RWPE2 (cell line): ENCODE results near the gene RO60.

Experiments
- ATAC-seq: fragments of 200-7000 bp; cut with Tn5 transposase; 3 replicates; pipeline ENCODE4 v1.9.1; 2021; ENCODE audit warnings: low read depth
- DNase-seq: peaks from one replicate; pipeline ENCODE4 v3.0.0-alpha.2; 2020; ENCODE audit warnings: low spot score
- H3K27ac ChIP-seq: fragments of 450-650 bp; 2 replicates; pipeline ENCODE4 v1.5.1; 2017; ENCODE audit warnings: mild to moderate bottlenecking; ENCODE audit not compliant: poor library complexity, severe bottlenecking
- H3K27me3 ChIP-seq: fragments of 250-450 bp; sonication (Bioruptor Pico); 2 replicates; pipeline ENCODE4 v1.5.1; 2021; ENCODE audit warnings: mild to moderate bottlenecking, moderate library complexity; ENCODE audit not compliant: insufficient read depth, poor library complexity, severe bottlenecking
- H3K36me3 ChIP-seq: fragments of 250-450 bp; sonication (Bioruptor Pico); 2 replicates; pipeline ENCODE4 v1.5.1; 2020; ENCODE audit warnings: low read depth, mild to moderate bottlenecking, moderate library complexity
- H3K4me1 ChIP-seq: fragments of 250-450 bp; sonication (Bioruptor Pico); 2 replicates; pipeline ENCODE4 v1.5.1; 2021; ENCODE audit warnings: mild to moderate bottlenecking, moderate library complexity; ENCODE audit not compliant: insufficient read depth, poor library complexity, severe bottlenecking
- H3K4me3 ChIP-seq: fragments of 250-450 bp; sonication (Bioruptor Pico); 2 replicates; pipeline ENCODE4 v1.5.1; 2021; ENCODE audit warnings: mild to moderate bottlenecking, moderate library complexity; ENCODE audit not compliant: severe bottlenecking
- H3K9me3 ChIP-seq: fragments of 250-450 bp; sonication (Bioruptor Pico); 2 replicates; pipeline ENCODE4 v1.5.1; 2021; ENCODE audit warnings: mild to moderate bottlenecking, moderate library complexity; ENCODE audit not compliant: severe bottlenecking
- CTCF ChIP-seq: fragments of 450-650 bp; IDR thresholded peaks from one replicate; pipeline ENCODE4 v1.5.1; 2017; ENCODE audit warnings: mild to moderate bottlenecking, moderate library complexity; ENCODE audit not compliant: poor library complexity, severe bottlenecking

The RO60 gene

GRCh38 chr1:193104907-193105820, 45.8 kb downstream of the RO60 start, which contains the start of gene GLRX2:
TSS of gene GLRX2 (minus strand) at chr1:193105414. CDS start at chr1:193105382, 32 bp downstream.
- H3K27ac ChIP-seq, result peak within 1 kb of the TSS; percentile 82
- TF ChIP-seq CTCF, result no peak

GRCh38 chr1:193105821-193106177, 46.4 kb downstream of the RO60 start:
- TF ChIP-seq CTCF, result no peak
- H3K27ac ChIP-seq, result peak overlapping the region; percentile 82

More at GRCh38 chr1:193104907-193105820, 45.8 kb downstream of the RO60 start, which contains the start of gene GLRX2:
- Histone ChIP-seq H3K36me3 (peaks cover 12% of the 10 kb centered on the region), H3K4me3 (peak within 1 kb of the TSS; percentile 77), H3K4me1 (peaks cover 8% of the 10 kb centered on the region), H3K27me3 (no peaks in the 10 kb centered on the region), H3K9me3 (no peaks in the 10 kb centered on the region)
- DNase-seq, result peak; percentile 85
- ATAC-seq, result peak; percentile 94

DNA sequence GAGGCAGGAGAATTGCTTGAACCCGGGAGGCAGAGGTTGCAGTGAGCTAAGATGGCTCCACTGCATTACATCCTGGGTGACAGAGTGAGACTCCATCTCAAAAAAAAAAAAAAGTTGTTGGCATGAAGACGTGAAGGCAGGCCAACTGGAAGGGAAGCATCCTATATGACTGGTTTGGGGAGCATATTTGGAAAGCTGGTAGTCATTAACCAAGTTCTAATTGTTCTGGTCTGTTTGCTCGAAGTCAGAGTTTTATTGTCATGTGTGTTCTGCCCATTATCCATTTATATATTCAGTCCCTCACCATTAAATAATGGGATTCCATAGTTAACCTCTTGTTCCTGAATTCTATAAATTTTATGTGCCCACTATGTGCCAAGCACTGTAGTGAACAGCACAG, 49.1 kb downstream of the RO60 start:
- ATAC-seq (no peak), DNase-seq (no peak)
- Histone ChIP-seq H3K27ac (no peak overlapping the region), H3K9me3 (no peaks in the 10 kb centered on the region), H3K36me3 (no peaks in the 10 kb centered on the region), H3K4me3 (no peak overlapping the region), H3K4me1 (peaks cover 16% of the 10 kb centered on the region), H3K27me3 (no peaks in the 10 kb centered on the region)
- no peak for TF ChIP-seq CTCF

More at GRCh38 chr1:193105821-193106177, 46.4 kb downstream of the RO60 start:
- Histone ChIP-seq H3K4me1 (peaks cover 8% of the 10 kb centered on the region), H3K9me3 (no peaks in the 10 kb centered on the region), H3K36me3 (peaks cover 6% of the 10 kb centered on the region), H3K4me3 (peak overlapping the region; percentile 77), H3K27me3 (no peaks in the 10 kb centered on the region)
- DNase-seq (no peak), ATAC-seq (no peak)
